NCI-H510A treated with DMSO at 0.1 percent for 48 hours (cell line): ENCODE measurements around the gene CPN2.

Experiments used
- DNase-seq: peaks from one replicate; lab custom pipeline; 2025; lab: John Stamatoyannopoulos, UW

Gene CPN2

DNA sequence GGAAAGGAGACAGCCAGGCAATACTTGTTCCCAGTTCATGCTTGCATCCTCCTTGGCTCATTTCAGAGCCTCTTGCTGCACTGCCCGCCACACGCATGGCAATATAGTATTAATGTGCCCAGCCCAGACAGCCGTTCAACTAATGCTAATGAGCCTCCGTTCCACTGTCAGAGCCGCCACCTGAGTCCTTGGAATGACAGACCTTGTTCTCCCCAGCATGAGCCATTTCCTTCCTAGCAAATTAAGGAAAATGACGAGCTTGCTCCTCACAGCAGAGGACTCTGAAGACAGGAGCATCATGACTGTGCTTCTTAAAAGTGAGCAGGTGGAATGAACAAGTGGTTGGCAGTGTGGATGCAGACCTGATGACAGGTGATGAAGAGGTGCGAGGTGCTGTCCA, 29.2 kb upstream of the CPN2 start:
- DNase-seq: no peak

DNA sequence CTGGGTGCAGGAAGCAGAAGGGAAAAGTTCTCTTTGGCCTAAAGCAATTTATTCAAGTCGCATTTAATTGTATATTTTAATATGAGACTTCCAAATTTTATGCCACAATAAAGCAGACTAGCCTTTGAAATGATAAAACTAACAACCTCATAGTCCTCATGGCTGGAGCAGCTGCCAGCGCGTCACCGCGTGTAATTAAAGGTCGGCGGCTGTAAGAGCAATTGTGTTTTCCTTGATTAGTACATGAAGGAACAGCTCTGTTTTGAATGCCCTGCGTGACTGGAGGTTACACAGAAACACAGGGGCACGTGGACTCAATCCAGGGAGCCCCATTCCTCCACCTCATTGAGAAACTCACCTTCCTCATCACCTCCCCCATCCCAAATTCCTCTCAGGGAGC, 28.5 kb upstream of the CPN2 start:
- no peak for DNase-seq

DNA sequence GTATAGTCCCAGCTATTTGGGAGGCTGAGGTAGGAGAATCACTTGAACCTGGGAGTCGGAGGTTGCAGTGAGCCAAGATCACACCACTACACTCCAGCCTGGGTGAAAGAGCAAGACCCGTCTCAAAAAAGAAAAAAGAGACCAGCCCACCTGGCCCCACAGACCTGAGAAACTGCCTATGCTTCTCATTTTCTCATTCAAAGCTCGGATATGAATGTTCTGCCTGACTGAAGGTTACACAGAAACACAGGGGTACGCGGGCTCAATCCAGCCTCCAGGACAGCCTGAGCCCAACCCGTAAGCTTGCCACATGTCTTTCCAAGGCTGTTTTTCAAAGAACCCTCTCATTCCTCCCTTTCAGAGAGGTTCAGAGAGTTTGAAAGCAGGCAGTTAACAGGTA, 28.1 kb upstream of the CPN2 start:
- DNase-seq: no peak

DNA sequence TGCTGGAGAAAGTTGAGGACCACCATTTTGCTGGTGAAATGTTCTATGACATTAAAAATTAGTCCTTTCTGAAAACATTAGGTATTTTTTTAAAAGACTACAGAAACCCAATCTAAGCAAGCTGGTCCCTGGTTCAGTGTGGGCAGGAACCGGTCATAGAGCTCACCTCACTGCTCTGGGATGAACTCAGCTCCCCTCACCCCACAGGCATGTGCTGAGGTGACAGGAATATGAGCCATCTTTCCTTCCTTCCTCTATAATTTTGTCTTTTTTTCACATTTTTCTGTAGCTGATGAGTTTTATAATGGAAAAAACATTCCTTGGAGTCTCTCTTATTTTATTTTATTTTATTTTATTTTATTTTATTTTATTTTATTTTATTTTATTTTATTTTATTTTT, 26.6 kb upstream of the CPN2 start:
- DNase-seq: no peak

DNA sequence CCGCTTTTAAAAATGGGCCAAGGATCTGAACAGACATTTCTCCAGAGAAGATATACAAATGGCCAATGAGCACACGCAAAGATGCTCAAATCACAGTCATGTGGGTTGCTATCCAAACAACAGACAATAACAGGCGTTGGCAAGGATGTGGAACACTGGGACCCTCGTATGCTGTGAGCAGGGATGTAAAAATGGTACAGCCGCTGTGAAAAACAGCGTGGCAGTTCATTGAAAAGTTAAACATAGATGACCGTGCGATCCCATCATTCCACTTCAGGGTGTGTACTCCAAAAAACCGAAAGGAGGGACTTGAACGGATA, 25.1 kb upstream of the CPN2 start:
- DNase-seq: no peak

DNA sequence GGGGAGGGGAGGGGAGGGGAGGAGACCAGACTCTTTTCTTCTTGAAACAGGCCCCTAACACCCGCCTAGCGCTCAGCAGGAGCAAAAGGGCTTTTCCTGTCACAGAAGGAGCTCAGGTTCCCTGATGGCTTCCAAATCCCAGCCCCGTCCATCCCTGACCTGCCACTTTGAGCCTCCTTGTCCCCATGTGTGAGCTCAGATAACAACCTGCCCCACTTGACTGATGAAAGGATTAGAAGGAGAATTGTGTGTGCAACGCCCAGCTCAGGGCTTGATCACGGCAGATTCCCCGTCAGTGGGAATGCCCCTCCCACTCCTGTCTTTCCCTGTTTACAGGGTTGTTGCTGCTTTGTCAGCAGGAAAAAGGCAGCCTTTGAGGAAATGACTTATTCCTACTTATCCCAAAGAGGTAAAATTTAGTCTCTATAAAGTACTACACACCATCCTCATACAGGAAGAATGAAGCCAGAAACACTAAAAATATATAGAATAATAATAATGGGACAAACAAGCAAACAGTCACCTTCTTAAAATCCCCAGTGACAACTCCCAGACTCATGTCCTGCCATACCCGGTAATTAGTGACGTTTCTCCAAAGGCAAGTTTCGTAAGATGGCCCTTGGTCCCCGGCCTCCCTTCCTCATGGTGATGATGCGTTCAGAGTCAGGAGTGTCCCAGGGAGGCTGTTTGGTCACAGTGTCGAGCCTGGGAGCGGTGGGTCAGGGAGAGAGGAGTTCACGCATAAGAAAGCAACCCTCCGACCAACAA, 24.5 kb upstream of the CPN2 start:
- peak; percentile 67 for DNase-seq

DNA sequence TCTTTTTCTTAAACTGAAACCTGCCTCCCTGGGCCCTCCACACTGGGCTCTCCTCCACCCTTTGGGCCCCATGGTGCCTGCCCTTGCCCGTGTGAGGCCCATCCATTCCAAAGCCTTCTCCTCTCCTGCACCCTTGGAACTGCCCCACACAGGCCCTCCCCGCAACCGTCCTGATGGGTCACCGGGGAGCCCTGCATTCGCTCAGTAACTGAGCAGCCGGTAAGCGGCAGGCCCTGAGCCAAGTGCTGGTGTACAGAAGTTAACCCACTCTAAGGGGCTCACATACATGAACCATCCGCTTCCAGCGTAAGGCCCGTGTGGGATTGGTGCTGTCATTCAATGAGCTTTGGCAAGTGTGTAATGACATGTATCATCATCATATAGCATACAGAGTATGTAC, 23.8 kb upstream of the CPN2 start:
- DNase-seq: no peak

GRCh38 chr3:194373899-194374298, 22.8 kb upstream of the CPN2 start:
- no peak for DNase-seq

- DNase-seq: no peak
These were observed 21.9 kb upstream of the CPN2 start for GRCh38 chr3:194373028-194373427.

GRCh38 chr3:194370753-194371152, 19.6 kb upstream of the CPN2 start:
- no peak for DNase-seq

DNA sequence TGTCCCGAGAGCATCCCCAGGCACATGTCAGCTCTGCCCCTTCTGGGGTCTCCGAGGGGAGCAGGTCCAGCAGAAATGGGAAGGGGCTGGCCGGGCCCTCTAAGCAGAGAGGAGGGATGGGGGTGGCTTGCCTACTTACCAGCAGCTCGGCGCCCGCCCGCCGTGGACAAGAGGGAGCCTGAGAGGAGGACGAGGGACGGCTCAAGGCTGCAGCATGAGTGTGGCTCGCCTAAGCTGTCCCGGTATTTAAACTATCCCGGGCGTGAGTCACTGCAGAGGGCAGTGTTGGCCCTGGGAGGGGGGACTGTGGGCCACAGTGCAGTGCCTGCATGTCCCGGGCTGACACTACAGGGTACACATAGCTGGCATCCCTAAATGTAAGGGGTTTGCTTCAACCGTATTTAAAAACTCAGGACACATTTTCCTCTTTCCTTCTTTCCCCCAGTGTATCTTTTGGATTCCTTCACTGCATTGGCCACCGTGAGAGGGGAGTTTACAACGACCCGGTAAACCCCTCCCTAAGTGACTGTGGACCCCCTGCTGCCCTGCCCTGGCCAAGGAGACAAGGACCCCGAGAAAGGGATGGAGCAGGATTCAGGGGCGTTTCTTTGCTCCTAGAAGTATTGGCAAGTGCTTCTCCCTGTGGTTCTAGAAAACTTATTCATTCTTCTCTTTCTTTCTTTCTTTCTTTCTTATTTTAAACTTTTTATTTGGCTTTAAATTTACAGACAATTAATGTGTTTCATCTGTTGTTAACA, 18.6 kb upstream of the CPN2 start, which contains the start of gene LRRC15:
Gene LRRC15 (minus strand): TSS at position 222 of the 758 bp plus-strand sequence. CDS start 8,700 bp downstream, outside the sequence.
- no peak for DNase-seq

GRCh38 chr3:194368918-194369317, 17.8 kb upstream of the CPN2 start:
- no peak for DNase-seq

DNA sequence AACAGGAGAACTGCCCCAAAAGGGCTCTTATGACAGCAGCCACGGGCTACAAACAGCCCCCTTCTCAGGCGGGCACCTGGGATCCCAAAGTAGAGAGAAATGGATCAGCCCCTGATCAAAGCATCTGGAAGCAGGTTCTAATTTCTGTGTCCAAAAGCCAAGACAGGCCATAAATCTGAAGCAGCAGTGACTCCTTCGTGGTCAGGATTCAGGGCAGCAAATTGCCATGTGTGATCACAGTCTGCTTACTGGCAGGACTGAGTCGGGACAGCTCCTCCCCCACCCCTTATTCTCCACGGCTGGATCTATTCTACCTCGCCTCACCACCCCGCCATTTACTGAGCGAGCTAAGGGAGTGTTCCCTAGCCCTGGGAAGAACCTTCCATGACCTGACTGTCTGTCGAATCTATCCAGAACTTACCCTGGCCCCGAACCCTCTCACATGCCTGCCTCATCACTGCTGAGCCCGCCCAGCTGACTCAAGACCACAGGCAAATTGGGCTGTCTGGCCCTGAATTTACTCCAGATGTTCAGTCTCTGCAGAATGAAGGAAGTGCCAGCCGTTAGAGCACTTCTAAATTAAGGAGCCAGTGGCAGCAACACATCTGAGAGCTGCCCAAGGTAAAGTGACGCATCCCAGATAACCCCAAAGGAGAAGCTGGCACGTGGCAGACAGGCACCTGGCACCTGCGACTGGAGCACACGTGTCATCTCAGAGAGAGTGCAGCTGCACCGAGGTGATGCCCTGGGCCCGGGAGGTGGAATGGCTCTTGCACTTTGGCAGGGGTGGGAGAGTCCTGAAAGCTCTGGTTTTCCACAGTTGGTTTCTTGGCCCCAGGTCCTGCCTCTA, 17.1 kb upstream of the CPN2 start:
- no peak for DNase-seq

DNA sequence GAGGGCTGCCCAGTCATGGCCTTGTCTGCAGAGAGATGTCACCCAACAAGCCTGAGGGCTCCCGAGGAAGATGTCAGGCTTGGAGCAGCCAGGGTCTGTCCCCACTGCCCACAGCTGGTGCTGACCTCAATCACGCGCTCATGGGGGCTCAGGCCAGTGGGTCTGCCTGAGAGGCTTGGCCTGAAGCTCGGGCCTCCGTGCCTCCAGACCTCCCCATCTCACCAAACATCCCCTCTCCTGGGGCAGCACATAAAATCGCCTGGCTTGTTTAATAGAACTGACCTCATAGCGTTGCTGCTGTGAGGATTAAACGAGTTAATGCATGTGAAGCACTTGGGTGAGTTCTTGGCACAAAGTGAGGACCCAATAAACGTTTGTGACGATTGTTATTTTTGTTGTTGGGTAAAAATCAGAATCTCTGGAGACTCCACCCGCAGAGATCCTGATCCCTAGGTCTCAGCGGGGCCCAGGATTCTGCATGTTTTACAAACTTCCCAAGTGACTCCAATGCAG, 14.9 kb upstream of the CPN2 start:
- no peak for DNase-seq

- DNase-seq: no peak
These were observed 14.4 kb upstream of the CPN2 start for GRCh38 chr3:194365526-194365925.

- no peak for DNase-seq
These were observed 13.7 kb upstream of the CPN2 start for GRCh38 chr3:194364652-194365434.

DNA sequence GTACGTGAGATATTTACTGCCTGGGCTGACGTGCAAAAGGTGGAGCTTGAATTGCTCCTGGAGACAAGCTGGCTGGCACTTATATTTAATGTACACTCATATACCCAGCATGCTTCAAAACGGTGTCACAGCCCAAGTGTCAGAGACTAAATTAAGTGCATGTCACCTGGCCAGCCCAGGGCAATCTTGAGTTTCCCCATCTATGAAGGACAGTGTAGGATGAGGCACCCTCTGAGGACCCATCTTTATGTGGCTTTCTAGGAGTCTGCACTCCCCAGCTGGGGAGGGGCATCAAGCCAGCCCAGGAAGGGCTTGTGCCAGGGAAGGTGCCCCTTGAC, 13.2 kb upstream of the CPN2 start:
- DNase-seq: no peak

GRCh38 chr3:194360568-194360967, 9.4 kb upstream of the CPN2 start:
- no peak for DNase-seq

DNA sequence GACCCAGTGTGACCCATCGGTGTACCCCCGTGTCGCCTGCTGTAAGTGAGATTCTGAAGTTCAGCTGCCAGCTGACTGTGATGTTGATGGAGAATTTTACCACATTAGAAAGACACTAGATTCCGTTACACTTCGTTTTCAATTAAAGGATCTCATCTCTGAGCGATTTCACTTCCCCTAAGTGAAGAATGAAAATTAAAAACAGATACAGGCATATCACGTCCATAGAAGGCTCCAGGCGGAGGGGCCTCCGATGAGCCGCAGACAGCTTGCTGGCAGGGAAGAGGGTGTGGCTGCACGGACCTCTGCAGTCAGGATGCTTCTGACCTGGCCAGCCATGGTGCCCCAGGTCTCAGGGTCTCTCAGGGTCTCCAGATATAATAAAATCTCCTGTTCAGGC, 6.6 kb upstream of the CPN2 start:
- DNase-seq: no peak

DNA sequence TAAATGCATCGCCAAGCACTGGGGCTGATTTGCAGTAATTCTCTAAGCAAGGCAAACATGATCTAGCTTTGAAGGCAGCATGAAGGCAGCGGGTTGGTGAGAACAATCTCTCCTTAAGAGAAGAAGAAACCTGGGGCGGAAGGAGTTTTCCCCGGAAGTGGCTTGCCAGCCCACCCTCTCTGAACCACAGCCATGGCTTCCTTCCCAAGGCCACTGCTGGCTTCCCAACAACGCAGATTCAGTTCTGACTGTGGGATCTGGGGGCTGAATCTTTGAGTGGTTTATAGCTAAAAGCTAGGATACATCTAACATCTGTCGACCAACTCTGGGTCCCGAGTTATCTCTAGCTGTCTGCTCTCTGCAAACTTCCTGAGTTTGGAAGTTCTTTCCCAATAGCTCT, 4.3 kb upstream of the CPN2 start:
- DNase-seq: no peak

- no peak for DNase-seq
These were observed 3.2 kb upstream of the CPN2 start for GRCh38 chr3:194354315-194354714.
